AG09309 (cell line): Measurements from ENCODE around the gene COA1.

Source experiments
- DNase-seq: peaks from one replicate; pipeline ENCODE4 v3.0.0-alpha.2; 2010; ENCODE audit warnings: low read depth
- H3K4me3 ChIP-seq: 2 replicates; pipeline ENCODE4 v1.5.1; 2011; ENCODE audit warnings: mild to moderate bottlenecking, low read depth, low read length, moderate library complexity; ENCODE audit not compliant: control insufficient read depth
- CTCF ChIP-seq: IDR thresholded peaks from 2 replicates; pipeline ENCODE4 v1.5.1; 2011; ENCODE audit warnings: mild to moderate bottlenecking, low read depth, low read length, inconsistent platforms; ENCODE audit not compliant: insufficient read depth, control insufficient read depth; ENCODE audit errors: missing control alignments

COA1 gene

DNA sequence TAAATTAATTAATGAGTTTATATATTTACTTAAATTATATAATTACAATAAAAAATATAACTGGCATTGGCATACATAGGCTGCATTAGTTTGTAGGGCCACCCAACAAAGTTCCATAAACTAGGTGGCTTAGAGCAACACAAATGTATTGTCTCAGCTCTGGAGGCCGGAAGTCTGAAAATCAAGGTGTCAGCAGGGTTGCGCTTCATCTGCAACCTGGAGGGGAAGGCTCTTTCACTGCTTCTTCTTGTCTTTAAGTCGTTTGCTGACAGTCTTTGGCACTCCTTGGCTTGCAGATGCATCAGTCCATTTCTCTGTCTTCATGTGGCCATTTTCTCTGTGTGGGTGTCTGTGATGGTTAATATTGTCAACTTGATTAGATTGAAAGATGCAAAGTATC, 23.1 kb upstream of the COA1 start:
- no peak for DNase-seq
- H3K4me3 ChIP-seq = no peak overlapping the region
- no peak for TF ChIP-seq CTCF

- no peak for DNase-seq
Observed at GRCh38 chr7:43750016-43750887, 20.9 kb upstream of the COA1 start.

GRCh38 chr7:43749383-43749940, 20.1 kb upstream of the COA1 start:
- no peak overlapping the region for H3K4me3 ChIP-seq
- no peak for TF ChIP-seq CTCF
- DNase-seq = no peak

More at GRCh38 chr7:43750016-43750887, 20.9 kb upstream of the COA1 start:
- no peak overlapping the region for H3K4me3 ChIP-seq
- no peak for TF ChIP-seq CTCF

GRCh38 chr7:43747328-43748105, 18.2 kb upstream of the COA1 start:
- no peak overlapping the region for H3K4me3 ChIP-seq
- TF ChIP-seq CTCF = no peak
- no peak for DNase-seq

GRCh38 chr7:43742692-43743091, 13.4 kb upstream of the COA1 start:
- no peak overlapping the region for H3K4me3 ChIP-seq
- no peak for TF ChIP-seq CTCF
- no peak for DNase-seq

DNA sequence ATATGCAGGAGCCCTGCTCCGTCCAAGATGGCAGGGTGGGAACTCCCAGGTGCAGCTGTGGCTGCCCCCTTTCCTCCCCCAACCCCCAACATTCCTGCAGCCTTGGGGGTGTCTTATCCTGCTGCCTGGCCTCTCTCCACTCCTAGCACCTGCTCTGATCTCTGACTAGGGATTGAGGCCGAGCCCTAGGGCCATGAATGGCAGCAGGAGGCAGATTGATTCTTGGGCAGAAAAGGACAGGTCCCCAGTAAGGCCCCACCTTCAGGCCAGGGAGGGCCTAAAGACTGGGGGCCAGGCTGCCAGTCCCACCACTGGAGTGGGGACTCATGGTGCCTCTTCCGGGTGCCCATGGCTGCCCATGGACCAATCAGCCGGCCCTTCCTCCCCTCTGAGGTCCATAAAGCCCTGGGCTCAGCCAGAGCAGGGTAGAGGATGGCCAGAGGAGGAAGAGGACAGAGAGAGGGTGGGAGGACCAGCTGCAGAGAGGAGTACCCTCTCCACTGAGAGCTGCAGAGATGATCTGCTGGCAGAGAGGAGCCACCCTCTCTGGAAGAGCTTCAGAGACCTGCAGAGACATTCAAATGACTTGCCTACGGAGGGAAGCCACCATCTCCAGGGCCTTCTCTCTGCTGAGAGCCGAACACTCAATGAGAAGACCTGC, 8.3 kb upstream of the COA1 start:
- DNase-seq = no peak
- no peak for TF ChIP-seq CTCF
- no peak overlapping the region for H3K4me3 ChIP-seq
